K562 (cell line): ENCODE results near the gene COX19. TPM values are rescaled to one million over a fixed set of nuclear protein-coding genes. Genes with fewer than 3 reads are reported as not detected.
"Not testable (repeated sequence)": the region's sequence is repeated elsewhere in the genome, so short reads cannot be mapped to it uniquely, and the experiment has no call there.

ENCODE experiments used
- ATAC-seq: fragments of 200-7000 bp; cut with Tn5 transposase; 3 replicates; pipeline ENCODE4 v1.9.1; 2020; ENCODE audit warnings: moderate library complexity
- BruUV-seq: library from RNA; stranded (reverse); fragments of 400-500 nt; replicated peaks from 2 replicates; lab custom pipeline; 2021; lab: Mats Ljungman, UMichigan
- CTCF ChIA-PET: fragments of 300-600 bp; formaldehyde crosslinking; extraction: SDS; loops from one replicate; lab custom pipeline; 2021; ENCODE audit warnings: low intra/inter-chr PET ratio; lab: Yijun Ruan, JAX
- POLR2A ChIA-PET: fragments of 300-600, 350-650 bp; sonication (Branson Sonifier 250); formaldehyde crosslinking; extraction: SDS; loops from one replicate; lab custom pipeline; 2021; ENCODE audit warnings: antibody characterized with exemption, inconsistent platforms; lab: Yijun Ruan, JAX
- DNase-seq, 4 experiments: peaks; one replicate each; pipeline versions ENCODE4 v3.0.0 to v3.0.0-alpha.2; 2011 to 2018; ENCODE audit warnings: low spot score in 3 of 4, mixed read lengths in 3 of 4; ENCODE audit errors: extremely low read depth in 1 of 4
- FAIRE-seq: peaks from 2 replicates; lab custom pipeline; 2011; peaks lifted over from hg19 to GRCh38; lab: Jason Lieb, UNC
- H2AFZ ChIP-seq: 2 replicates; pipeline ENCODE4 v1.6.0; 2011; ENCODE audit warnings: low read depth, low read length, control low read depth, inconsistent platforms
- H3K27ac ChIP-seq: fragments of 200-600 bp; 3 replicates; pipeline ENCODE4 v1.8.0; 2011; ENCODE audit warnings: low read depth, mild to moderate bottlenecking, control low read depth, inconsistent platforms, low read length, moderate library complexity, mixed read lengths; ENCODE audit errors: extremely low read depth
- H3K27me3 ChIP-seq, 2 experiments: fragments of 300-600 bp in 1 of 2; 2 replicates in 1 of 2; 3 replicates in 1 of 2; pipeline versions ENCODE4 v1.6.0 to v1.8.0; 2011; ENCODE audit warnings: inconsistent platforms in 2 of 2, low read length in 2 of 2, mild to moderate bottlenecking in 1 of 2, mixed read lengths in 1 of 2, moderate library complexity in 1 of 2; ENCODE audit not compliant: control insufficient read depth in 2 of 2, insufficient read depth in 2 of 2
- H3K36me3 ChIP-seq: fragments of 300-600 bp; 3 replicates; pipeline ENCODE4 v1.8.0; 2011; ENCODE audit warnings: mild to moderate bottlenecking, low read length, inconsistent platforms; ENCODE audit not compliant: control insufficient read depth, insufficient read depth
- H3K4me1 ChIP-seq, 2 experiments: fragments of 200-600 bp in 1 of 2; replicated peaks in 1 of 2; 2 replicates in 1 of 2; 3 replicates in 1 of 2; pipeline versions ENCODE4 v1.5.1 to v1.8.0; 2011; ENCODE audit warnings: inconsistent platforms in 2 of 2, low read length in 2 of 2, mild to moderate bottlenecking in 1 of 2, mixed read lengths in 1 of 2, moderate library complexity in 1 of 2; ENCODE audit not compliant: control insufficient read depth in 2 of 2, insufficient read depth in 2 of 2
- H3K4me2 ChIP-seq: 2 replicates; pipeline ENCODE4 v1.6.1; 2011; ENCODE audit warnings: low read length, control low read depth, inconsistent platforms, mixed read lengths; ENCODE audit not compliant: insufficient read depth
- H3K4me3 ChIP-seq: fragments of 200-600 bp; sonication (generic), shearing (Covaris generic); 2 replicates; pipeline ENCODE4 v1.5.1; 2016; ENCODE audit warnings: control low read depth, inconsistent platforms
- H3K79me2 ChIP-seq: fragments of 200-600 bp; 3 replicates; pipeline ENCODE4 v1.8.0; 2011; ENCODE audit warnings: low read length, inconsistent platforms; ENCODE audit not compliant: control insufficient read depth, insufficient read depth
- H3K9ac ChIP-seq, 2 experiments: 2 replicates each; pipeline versions ENCODE4 v1.6.0 to v1.6.1; 2011; ENCODE audit warnings: low read depth in 2 of 2, low read length in 2 of 2, control low read depth in 1 of 2, inconsistent platforms in 1 of 2, mild to moderate bottlenecking in 1 of 2, mixed read lengths in 1 of 2; ENCODE audit not compliant: insufficient read depth in 1 of 2
- H3K9me1 ChIP-seq: one replicate; pipeline ENCODE4 v1.6.0; 2011; ENCODE audit warnings: inconsistent platforms, mild to moderate bottlenecking, low read length, moderate library complexity; ENCODE audit not compliant: control insufficient read depth, insufficient read depth
- H3K9me3 ChIP-seq: replicated peaks from 2 replicates; pipeline ENCODE4 v1.5.1; 2011; ENCODE audit warnings: low read depth, low read length, inconsistent platforms; ENCODE audit not compliant: control insufficient read depth, insufficient read depth
- H4K20me1 ChIP-seq: replicated peaks from 2 replicates; pipeline ENCODE4 v1.6.1; 2011; ENCODE audit warnings: low read length, inconsistent platforms, mixed read lengths; ENCODE audit not compliant: control insufficient read depth, insufficient read depth
- CBX3 ChIP-seq, 2 experiments: IDR thresholded peaks; 1 replicate in 1 of 2; 2 replicates in 1 of 2; pipeline ENCODE4 v1.6.1; 2012; ENCODE audit warnings: inconsistent platforms in 2 of 2, low read length in 2 of 2, borderline replicate concordance in 1 of 2, control low read depth in 1 of 2
- CBX8 ChIP-seq: fragments of 200-600 bp; sonication (generic); IDR thresholded peaks from 2 replicates; pipeline ENCODE4 v1.6.1; 2012; ENCODE audit warnings: borderline replicate concordance, mixed run types, low read depth, mild to moderate bottlenecking, moderate library complexity, mixed read lengths, low read length, control low read depth, inconsistent platforms; ENCODE audit not compliant: poor library complexity, severe bottlenecking; ENCODE audit errors: extremely low read depth
- KLF6 ChIP-seq: fragments of 250-450 bp; sonication (Bioruptor Pico); IDR thresholded peaks from 2 replicates; pipeline ENCODE4 v1.4.0; 2020; ENCODE audit warnings: mild to moderate bottlenecking, moderate library complexity, borderline replicate concordance
- MEIS2 ChIP-seq: fragments of 450-650 bp; IDR thresholded peaks from 2 replicates; pipeline ENCODE4 v1.6.1; 2014; ENCODE audit warnings: mild to moderate bottlenecking; ENCODE audit not compliant: partially characterized antibody
- TBP ChIP-seq: optimal IDR thresholded peaks from 2 replicates; pipeline ENCODE3; 2011; ENCODE audit warnings: low read depth, low read length, improper control_type of control experiment
- ZNF121 ChIP-seq: sonication (generic); formaldehyde crosslinking; conservative IDR thresholded peaks from 2 replicates; pipeline ENCODE4 v1.8.0; 2022; ENCODE audit warnings: missing genetic modification reagents
- ZNF263 ChIP-seq: sonication (generic); formaldehyde crosslinking; IDR thresholded peaks from 2 replicates; pipeline ENCODE4 v1.8.0; 2022; ENCODE audit warnings: mild to moderate bottlenecking, missing genetic modification reagents, borderline replicate concordance
- ZNF324 ChIP-seq: fragments of 250-450 bp; sonication (Bioruptor Pico); IDR thresholded peaks from 2 replicates; pipeline ENCODE4 v1.4.0; 2020; ENCODE audit warnings: mild to moderate bottlenecking
- ZNF766 ChIP-seq: fragments of 200-800 bp; sonication (Bioruptor generic); conservative IDR thresholded peaks from 2 replicates; pipeline ENCODE4 v1.6.1; 2016; ENCODE audit warnings: missing genetic modification characterization, missing compliant biosample characterization
- WGBS: fragments of 100-300 bp; shearing (Covaris generic); methylation state at CpG from one replicate; pipeline ENCODE4 v1.1.6; 2016; ENCODE audit warnings: low coverage, mixed read lengths; ENCODE audit not compliant: insufficient coverage; ENCODE audit errors: missing lambda C conversion rate; 5-methylcytosine and 5-hydroxymethylcytosine counted together
- in situ Hi-C: fragments of 300-500 bp; cut with MboI; formaldehyde crosslinking; loops from 4 replicates; pipeline ENCODE4 v1.15.0; 2018; ENCODE audit warnings: inconsistent platforms, mixed read lengths
- intact Hi-C: fragments of 100-400 bp; cut with micrococcal nuclease; formaldehyde crosslinking; loops from 2 replicates; pipeline ENCODE4 v1.14.2; 2022
- polyA plus RNA-seq, 8 experiments: library from polyadenylated mRNA; depleted of rRNA in 4 of 8; stranded (reverse) in 5 of 8; unstranded in 3 of 8; fragments of >200 nt; fragmentation: Nextera tagmentation in 2 of 8; fragmentation: Illumina TruSeq in 1 of 8; extraction: Ambion mirVana in 2 of 8; extraction: Trizol in 1 of 8; gene quantifications; 2 replicates each; pipeline versions ENCODE4 v1.2.1 to v1.2.3, GENCODE V29; 2011 to 2014; ENCODE audit warnings: inconsistent platforms in 1 of 8, missing spikeins in 1 of 8
- total RNA-seq, 7 experiments: library from RNA; depleted of rRNA in 6 of 7; stranded (reverse); fragments of >200 nt in 6 of 7; fragmentation: Illumina TruSeq in 2 of 7; extraction: Trizol in 2 of 7; gene quantifications; 2 replicates each; pipeline versions ENCODE4 v1.2.1 to v1.2.3, GENCODE V29; 2011 to 2021; ENCODE audit warnings: low replicate concordance in 1 of 7
- TF ChIP-seq, protein P1 (sequence below): fragments of 450-650 bp; IDR thresholded peaks from 2 replicates; pipeline ENCODE4 v1.6.1; 2016

COX19 gene
- total and polyA plus RNA-seq, 9 of the 15 experiments (the other 6 are each of a cell fraction or from before 2014, with no cell fraction given) = 5.2 to 10.5 (median 7.9) TPM

DNA sequence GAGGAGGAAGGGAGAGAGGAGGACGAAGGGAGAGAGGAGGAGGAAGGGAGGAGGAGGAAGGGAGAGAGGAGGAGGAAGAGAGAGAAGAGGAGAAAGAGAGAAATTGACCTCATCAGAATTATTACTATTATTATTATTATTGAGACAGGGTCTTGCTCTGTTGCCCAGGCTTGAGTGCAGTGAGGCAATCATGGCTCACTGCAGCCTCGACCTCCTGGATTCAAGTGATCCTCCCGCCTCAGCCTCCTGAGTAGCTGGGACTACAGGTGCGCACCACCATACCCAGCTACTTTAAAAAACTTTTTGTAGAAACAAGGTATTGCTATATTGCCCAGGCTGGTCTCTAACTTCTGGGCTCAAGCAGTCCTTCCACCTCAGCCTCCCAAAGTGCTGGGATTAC lies 31.6 kb downstream of the COX19 start:
- H3K9ac ChIP-seq, CTCF ChIA-PET, H4K20me1 ChIP-seq, H3K4me2 ChIP-seq, ATAC-seq, H2AFZ ChIP-seq, H3K9me3 ChIP-seq, in situ Hi-C loops, H3K9me1 ChIP-seq, H3K4me3 ChIP-seq, BruUV-seq, POLR2A ChIA-PET, FAIRE-seq, H3K27ac ChIP-seq, DNase-seq, H3K79me2 ChIP-seq, H3K36me3 ChIP-seq, intact Hi-C loops: not testable (repeated sequence)
- WGBS = 8% methylated on average over 3 of the region's 4 CpGs
- peak; percentile 43; the same call in 1 of the 2 replicates for TF ChIP-seq ZNF263 (CRISPR knock-in tag)
- TF ChIP-seq ZNF121 = peak; percentile 98
- H3K4me1 ChIP-seq = peaks cover 0 to 21% of the 10 kb centered on the region in 2 experiments; a peak in 2 of 5 replicates
- H3K27me3 ChIP-seq = peaks cover 11 to 34% of the 10 kb centered on the region in 2 experiments; a peak in 4 of 5 replicates

DNA sequence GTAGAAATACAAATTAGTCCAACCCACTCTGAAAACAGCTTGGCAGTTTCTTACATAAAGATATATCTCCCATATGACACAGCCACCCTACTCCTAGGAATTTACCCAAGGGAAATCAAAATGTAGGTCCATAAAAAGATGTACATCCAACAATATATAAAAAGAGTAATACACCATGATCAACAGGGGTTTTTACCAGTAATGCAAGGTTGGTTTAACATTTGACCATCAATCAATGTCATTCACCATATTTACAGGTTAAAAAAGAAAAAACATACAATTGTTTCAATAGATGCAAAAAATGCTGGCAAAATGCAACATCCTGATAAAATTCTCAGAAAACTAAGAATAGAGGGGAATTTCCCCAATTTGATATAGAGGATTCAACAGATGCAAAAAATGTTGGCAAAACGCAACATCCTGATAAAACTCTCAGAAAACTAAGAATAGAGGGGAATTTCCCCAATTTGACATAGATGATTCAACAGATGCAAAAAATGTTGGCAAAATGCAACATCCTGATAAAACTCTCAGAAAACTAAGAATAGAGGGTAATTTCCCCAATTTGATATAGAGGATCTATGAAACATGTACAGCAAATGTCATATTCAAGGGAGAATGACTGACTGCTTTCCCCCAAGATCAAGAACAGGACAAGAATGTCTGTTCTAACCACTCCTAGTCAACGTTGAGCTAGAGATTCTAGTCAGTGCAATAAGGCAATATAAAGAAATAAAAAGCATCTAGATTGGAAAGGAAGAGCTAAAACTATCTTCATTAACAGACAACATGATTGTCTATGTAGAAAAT lies 34.5 kb downstream of the COX19 start:
- Histone ChIP-seq H3K4me2 (no peak overlapping the region), H2AFZ (no peak overlapping the region), H4K20me1 (no peaks in the 10 kb centered on the region), H3K27ac (no peak overlapping the region), H3K9me1 (no peaks in the 10 kb centered on the region), H3K27me3 (peaks cover 0 to 12% of the 10 kb centered on the region in 2 experiments; a peak in 2 of 5 replicates), H3K9me3 (peaks cover 8% of the 10 kb centered on the region), H3K4me1 (peaks cover 0 to 21% of the 10 kb centered on the region in 2 experiments; a peak in 2 of 5 replicates), H3K4me3 (no peak overlapping the region), H3K9ac (no peak overlapping the region), H3K36me3 (no peaks in the 10 kb centered on the region), H3K79me2 (no peaks in the 10 kb centered on the region)
- ATAC-seq (no peak), FAIRE-seq (no peak), DNase-seq (no peak)
- ChIA-PET POLR2A (interaction anchor here (0.6 kb wide), 1 partner anchor 15 kb away, joined by 3 read pairs; no protein-coding TSS in a partner anchor), CTCF (no interaction called here)
- intact Hi-C loops (no loop called here), in situ Hi-C loops (no loop called here)
- 7% methylated on average over 2 of the region's 2 CpGs for WGBS
- no TSS peak for BruUV-seq
- TF ChIP-seq CBX8 (no peak), CBX3 (IDR thresholded peaks at IDR 0.05; ENCODE audit: borderline replicate concordance in 1 of 2, low read length in 2 of 2) (peak in 1 of 2 experiments; percentile 92; a peak in 2 of 3 replicates), MEIS2 (peak; percentile 54), ZNF766 (CRISPR knock-in tag) (no peak), ZNF324 (CRISPR knock-in tag) (peak; percentile 94), TBP (no peak), KLF6 (CRISPR knock-in tag) (no peak)
- TF ChIP-seq, protein P1, sequence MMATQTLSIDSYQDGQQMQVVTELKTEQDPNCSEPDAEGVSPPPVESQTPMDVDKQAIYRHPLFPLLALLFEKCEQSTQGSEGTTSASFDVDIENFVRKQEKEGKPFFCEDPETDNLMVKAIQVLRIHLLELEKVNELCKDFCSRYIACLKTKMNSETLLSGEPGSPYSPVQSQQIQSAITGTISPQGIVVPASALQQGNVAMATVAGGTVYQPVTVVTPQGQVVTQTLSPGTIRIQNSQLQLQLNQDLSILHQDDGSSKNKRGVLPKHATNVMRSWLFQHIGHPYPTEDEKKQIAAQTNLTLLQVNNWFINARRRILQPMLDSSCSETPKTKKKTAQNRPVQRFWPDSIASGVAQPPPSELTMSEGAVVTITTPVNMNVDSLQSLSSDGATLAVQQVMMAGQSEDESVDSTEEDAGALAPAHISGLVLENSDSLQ = peak; percentile 70
